CD14-positive monocyte (primary cell): ENCODE results near the gene WDR74. TPM values are rescaled to one million over a fixed set of nuclear protein-coding genes. Genes with fewer than 3 reads are reported as not detected.
"Not testable (repeated sequence)": the region's sequence is repeated elsewhere in the genome, so short reads cannot be mapped to it uniquely, and the experiment has no call there.

ENCODE experiments used
- DNase-seq, 3 donors: peaks; one replicate each; pipeline ENCODE4 v3.0.0-alpha.2; 2011 to 2022
- H2AFZ ChIP-seq: 2 replicates; pipeline ENCODE4 v1.6.0; 2012; ENCODE audit warnings: mild to moderate bottlenecking, low read depth, low read length, inconsistent platforms; ENCODE audit not compliant: insufficient read depth, poor library complexity, severe bottlenecking
- H3K27ac ChIP-seq, 2 donors: 1 replicate in 1 of 2; 2 replicates in 1 of 2; pipeline ENCODE4 v1.5.1; 2012 to 2013; ENCODE audit warnings: low read length in 2 of 2, control low read depth in 1 of 2, inconsistent platforms in 1 of 2, low read depth in 1 of 2, mild to moderate bottlenecking in 1 of 2
- H3K27me3 ChIP-seq, 2 donors: one replicate each; pipeline versions ENCODE4 v1.6.0 to v1.6.1; 2011 to 2013; ENCODE audit warnings: low read length in 2 of 2; ENCODE audit not compliant: control insufficient read depth in 2 of 2, insufficient read depth in 2 of 2
- H3K36me3 ChIP-seq, 2 donors: replicated peaks in 1 of 2; 1 replicate in 1 of 2; 2 replicates in 1 of 2; pipeline versions ENCODE4 v1.5.1 to v1.6.1; 2012 to 2013; ENCODE audit warnings: low read length in 2 of 2, control low read depth in 1 of 2, inconsistent platforms in 1 of 2, mild to moderate bottlenecking in 1 of 2; ENCODE audit not compliant: insufficient read depth in 2 of 2, control insufficient read depth in 1 of 2
- H3K4me1 ChIP-seq, 2 donors: 1 replicate in 1 of 2; 2 replicates in 1 of 2; pipeline versions ENCODE4 v1.5.1 to v1.6.1; 2012 to 2013; ENCODE audit warnings: low read length in 2 of 2, control low read depth in 1 of 2, inconsistent platforms in 1 of 2, mild to moderate bottlenecking in 1 of 2, moderate library complexity in 1 of 2; ENCODE audit not compliant: insufficient read depth in 2 of 2, control insufficient read depth in 1 of 2
- H3K4me2 ChIP-seq: replicated peaks from 2 replicates; pipeline ENCODE3; 2012; ENCODE audit warnings: low read length, moderate library complexity, mild to moderate bottlenecking; ENCODE audit not compliant: poor library complexity, severe bottlenecking; ENCODE audit errors: extremely low read depth
- H3K4me3 ChIP-seq, 3 experiments: fragments of 200-600 bp in 1 of 3; sonication (generic) in 1 of 3; replicated peaks in 1 of 3; 1 replicate in 2 of 3; 2 replicates in 1 of 3; pipeline ENCODE4 v1.5.1; 2011 to 2013; ENCODE audit warnings: low read length in 3 of 3, mild to moderate bottlenecking in 3 of 3, control low read depth in 2 of 3, low read depth in 2 of 3, inconsistent platforms in 1 of 3, moderate library complexity in 1 of 3
- H3K79me2 ChIP-seq: 2 replicates; pipeline ENCODE4 v1.6.0; 2012; ENCODE audit warnings: mild to moderate bottlenecking, control low read depth, inconsistent platforms, low read length, moderate library complexity; ENCODE audit not compliant: insufficient read depth
- H3K9ac ChIP-seq: 2 replicates; pipeline ENCODE4 v1.6.0; 2017; ENCODE audit warnings: low read length, mild to moderate bottlenecking; ENCODE audit not compliant: insufficient read depth, poor library complexity, severe bottlenecking
- H3K9me3 ChIP-seq, 2 donors: replicated peaks in 1 of 2; 1 replicate in 1 of 2; 2 replicates in 1 of 2; pipeline versions ENCODE4 v1.5.1 to v1.6.1; 2012 to 2013; ENCODE audit warnings: low read length in 2 of 2, control low read depth in 1 of 2; ENCODE audit not compliant: control insufficient read depth in 1 of 2, insufficient read depth in 1 of 2
- H4K20me1 ChIP-seq: 2 replicates; pipeline ENCODE4 v1.6.0; 2012; ENCODE audit warnings: mild to moderate bottlenecking, low read length, control low read depth, moderate library complexity; ENCODE audit not compliant: insufficient read depth
- H3K27ac Mint-ChIP-seq, 7 donors: one replicate each; pipeline ENCODE4 v1.8.0; 2020; ENCODE audit warnings: mild to moderate bottlenecking in 7 of 7, mixed read lengths in 7 of 7, moderate library complexity in 6 of 7, inconsistent platforms in 2 of 7
- H3K27me3 Mint-ChIP-seq, 3 donors: one replicate each; pipeline ENCODE4 v1.8.0; 2021 to 2022; ENCODE audit warnings: low read depth in 3 of 3, mild to moderate bottlenecking in 3 of 3, mixed read lengths in 3 of 3, moderate library complexity in 3 of 3, inconsistent platforms in 1 of 3
- H3K36me3 Mint-ChIP-seq, 2 donors: one replicate each; pipeline ENCODE4 v1.8.0; 2020; ENCODE audit warnings: mixed read lengths in 2 of 2, inconsistent platforms in 1 of 2, mild to moderate bottlenecking in 1 of 2
- H3K4me1 Mint-ChIP-seq: one replicate; pipeline ENCODE4 v1.8.0; 2020; ENCODE audit warnings: mild to moderate bottlenecking, mixed read lengths
- H3K4me3 Mint-ChIP-seq, 2 donors: one replicate each; pipeline ENCODE4 v1.8.0; 2020; ENCODE audit warnings: mild to moderate bottlenecking in 2 of 2, mixed read lengths in 2 of 2, moderate library complexity in 1 of 2
- H3K9me3 Mint-ChIP-seq, 7 donors: one replicate each; pipeline ENCODE4 v1.8.0; 2020 to 2022; ENCODE audit warnings: mixed read lengths in 7 of 7, mild to moderate bottlenecking in 6 of 7, moderate library complexity in 6 of 7, inconsistent platforms in 2 of 7
- WGBS: methylation state at CpG from one replicate; pipeline ENCODE4 v1.1.5; 2013; ENCODE audit warnings: missing lambda C conversion rate; ENCODE audit not compliant: insufficient coverage; 5-methylcytosine and 5-hydroxymethylcytosine counted together
- intact Hi-C, 2 donors: fragments of 100-400 bp; cut with micrococcal nuclease; formaldehyde crosslinking; loops; one replicate each; pipeline versions ENCODE4 v1.15.0 to v1.15.1; 2023
- polyA plus RNA-seq, 3 donors: library from polyadenylated mRNA; depleted of rRNA in 1 of 3; unstranded in 2 of 3; stranded (reverse) in 1 of 3; fragments of 300-500 nt in 2 of 3; fragments of >200 nt in 1 of 3; fragmentation: Illumina TruSeq in 2 of 3; gene quantifications; 1 replicate in 2 of 3; 2 replicates in 1 of 3; pipeline ENCODE4 v1.2.3, GENCODE V29; 2012 to 2021
- TF ChIP-seq, protein P1 (sequence below): fragments of 200-600 bp; IDR thresholded peaks from one replicate; pipeline ENCODE4 v1.8.0; 2022; ENCODE audit warnings: antibody characterized with exemption, mild to moderate bottlenecking

Gene WDR74
- polyA plus RNA-seq, 3 donors = 14.2 to 52.5 (median 18.4) TPM

DNA sequence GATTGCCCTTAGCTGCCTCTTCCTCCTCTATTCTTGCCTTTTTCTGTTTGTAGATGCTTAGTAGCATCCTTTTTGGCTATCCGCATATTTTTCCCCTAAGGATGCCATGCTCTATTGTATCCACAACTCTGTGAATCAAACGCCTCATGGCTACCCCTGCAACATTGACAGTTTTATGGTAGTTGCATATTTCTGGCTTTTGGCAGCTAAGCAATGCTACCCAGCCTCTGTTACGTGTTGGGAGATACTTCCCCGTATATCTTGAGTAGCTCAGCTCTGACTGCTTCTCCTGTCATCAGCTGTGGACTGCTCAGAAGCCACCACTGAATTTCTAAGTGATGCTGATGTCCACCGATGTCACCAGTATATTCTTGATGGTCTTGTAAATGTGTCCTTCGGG is 26.2 kb upstream of the WDR74 start:
- peaks cover 11% of the 10 kb centered on the region for H3K79me2 ChIP-seq
- Mint-ChIP-seq H3K36me3 (peaks cover 2% of the 10 kb centered on the region in 2 donors), H3K27me3 (no peaks in the 10 kb centered on the region), H3K9me3 (no peaks in the 10 kb centered on the region), H3K4me3 (no peak overlapping the region), H3K27ac (no peak overlapping the region), H3K4me1 (peaks cover 6% of the 10 kb centered on the region)
- no peak overlapping the region for H2AFZ ChIP-seq
- H3K9ac ChIP-seq = no peak overlapping the region
- H3K9me3 ChIP-seq = no peaks in the 10 kb centered on the region
- H3K4me3 ChIP-seq = no peak overlapping the region
- no CpG with 5 or more reads among the region's 6 CpGs for WGBS
- H3K27ac ChIP-seq = no peak overlapping the region
- no peaks in the 10 kb centered on the region for H3K36me3 ChIP-seq
- no peaks in the 10 kb centered on the region for H4K20me1 ChIP-seq
- TF ChIP-seq, protein P1, sequence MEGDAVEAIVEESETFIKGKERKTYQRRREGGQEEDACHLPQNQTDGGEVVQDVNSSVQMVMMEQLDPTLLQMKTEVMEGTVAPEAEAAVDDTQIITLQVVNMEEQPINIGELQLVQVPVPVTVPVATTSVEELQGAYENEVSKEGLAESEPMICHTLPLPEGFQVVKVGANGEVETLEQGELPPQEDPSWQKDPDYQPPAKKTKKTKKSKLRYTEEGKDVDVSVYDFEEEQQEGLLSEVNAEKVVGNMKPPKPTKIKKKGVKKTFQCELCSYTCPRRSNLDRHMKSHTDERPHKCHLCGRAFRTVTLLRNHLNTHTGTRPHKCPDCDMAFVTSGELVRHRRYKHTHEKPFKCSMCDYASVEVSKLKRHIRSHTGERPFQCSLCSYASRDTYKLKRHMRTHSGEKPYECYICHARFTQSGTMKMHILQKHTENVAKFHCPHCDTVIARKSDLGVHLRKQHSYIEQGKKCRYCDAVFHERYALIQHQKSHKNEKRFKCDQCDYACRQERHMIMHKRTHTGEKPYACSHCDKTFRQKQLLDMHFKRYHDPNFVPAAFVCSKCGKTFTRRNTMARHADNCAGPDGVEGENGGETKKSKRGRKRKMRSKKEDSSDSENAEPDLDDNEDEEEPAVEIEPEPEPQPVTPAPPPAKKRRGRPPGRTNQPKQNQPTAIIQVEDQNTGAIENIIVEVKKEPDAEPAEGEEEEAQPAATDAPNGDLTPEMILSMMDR = no peak
- no peak for DNase-seq
- no peaks in the 10 kb centered on the region for H3K27me3 ChIP-seq
- H3K4me1 ChIP-seq = no peaks in the 10 kb centered on the region
- intact Hi-C loops = loop anchor here in 1 of 2 donors (10.0 kb wide), 1 partner anchor 271 kb away; the partner anchor contains the start of gene TUT1
- H3K4me2 ChIP-seq = no peak overlapping the region

DNA sequence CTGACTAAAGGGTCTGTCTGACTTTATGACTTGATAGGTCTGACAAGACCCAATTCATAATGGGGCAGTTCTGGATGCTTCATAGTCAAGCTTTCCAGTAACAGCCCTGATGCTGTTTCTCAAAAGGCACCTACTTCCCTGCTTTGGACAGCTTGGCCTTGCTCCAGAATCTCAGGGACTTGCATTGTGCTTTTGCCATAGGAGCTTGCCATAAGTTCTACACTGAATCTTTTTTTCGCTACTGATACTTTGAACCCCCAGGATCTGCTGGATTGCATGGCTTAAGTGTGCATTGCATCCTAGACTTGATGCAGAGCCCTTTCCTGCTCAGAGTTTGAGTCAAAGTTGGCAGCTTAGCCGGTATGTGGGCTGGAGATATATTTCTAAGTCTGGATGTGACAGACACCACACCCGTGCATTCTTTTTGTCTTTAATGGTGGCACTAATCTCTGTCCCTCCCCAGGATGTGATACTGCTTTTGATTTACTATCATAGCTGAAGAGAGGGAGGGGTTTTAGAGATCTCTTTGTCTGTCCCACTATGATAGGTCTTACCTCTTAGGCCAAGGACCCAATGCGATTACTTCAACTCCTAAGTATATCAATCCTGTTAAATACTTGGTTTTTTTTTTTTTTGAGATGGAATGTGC is 24.4 kb upstream of the WDR74 start:
- Histone ChIP-seq H3K4me2 (no peak overlapping the region), H3K27me3 (no peaks in the 10 kb centered on the region), H3K79me2 (peaks cover 11% of the 10 kb centered on the region), H3K9me3 (no peaks in the 10 kb centered on the region), H3K27ac (no peak overlapping the region), H3K4me3 (no peak overlapping the region), H3K9ac (no peak overlapping the region), H3K36me3 (no peaks in the 10 kb centered on the region), H2AFZ (no peak overlapping the region), H4K20me1 (no peaks in the 10 kb centered on the region), H3K4me1 (no peaks in the 10 kb centered on the region)
- WGBS = 100% methylated on average over 1 of the region's 4 CpGs
- no peaks in the 10 kb centered on the region for H3K27me3 Mint-ChIP-seq
- H3K4me1 Mint-ChIP-seq = peaks cover 6% of the 10 kb centered on the region
- no peak overlapping the region for H3K27ac Mint-ChIP-seq
- H3K4me3 Mint-ChIP-seq = no peak overlapping the region
- peaks cover 2% of the 10 kb centered on the region in 2 donors for H3K36me3 Mint-ChIP-seq
- H3K9me3 Mint-ChIP-seq = no peaks in the 10 kb centered on the region
- intact Hi-C loops = loop anchor here (2.0 to 10.0 kb wide), 3 partner anchors 77 to 269 kb away; partner anchors contain the start of genes TMEM179B (in 2 of the 2) and TUT1 (in 1 of the 2)
- no peak for DNase-seq
- TF ChIP-seq, protein P1 = no peak

DNA sequence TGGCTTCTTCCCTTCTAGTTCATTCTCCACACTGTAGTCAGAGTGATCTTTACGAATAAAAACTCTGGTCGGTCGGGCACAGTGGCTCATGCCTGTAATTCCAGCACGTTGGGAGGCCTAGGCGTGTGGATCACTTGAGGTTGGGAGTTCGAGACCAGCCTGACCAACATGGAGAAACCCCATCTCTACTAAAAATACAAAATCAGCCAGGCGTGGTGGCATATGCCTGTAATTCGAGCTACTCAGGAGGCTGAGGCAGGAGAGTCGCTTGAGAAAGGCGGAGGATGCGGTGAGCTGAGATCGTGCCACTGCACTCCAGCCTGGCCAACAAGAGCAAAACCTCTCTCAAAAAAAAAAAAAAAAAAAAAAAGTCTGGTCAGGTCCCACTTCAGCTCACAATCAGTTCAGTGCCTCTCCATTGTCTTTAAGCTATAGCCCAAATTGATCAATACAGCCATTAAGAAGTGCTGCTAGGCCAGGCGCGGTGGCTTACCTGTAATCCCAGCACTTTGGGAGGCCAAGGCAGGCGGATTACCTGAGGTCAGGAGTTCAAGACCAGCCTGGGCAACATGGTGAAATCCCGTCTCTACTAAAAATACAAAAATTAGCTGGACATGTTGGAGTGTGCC is 22.3 kb upstream of the WDR74 start:
- not testable (repeated sequence) for H3K4me3 ChIP-seq, H3K9me3 ChIP-seq, H3K36me3 ChIP-seq, H3K9ac ChIP-seq, H3K27me3 Mint-ChIP-seq, H2AFZ ChIP-seq, H3K27ac ChIP-seq, H3K27me3 ChIP-seq, H3K36me3 Mint-ChIP-seq, H3K4me2 ChIP-seq, H3K9me3 Mint-ChIP-seq, DNase-seq, H4K20me1 ChIP-seq, H3K4me3 Mint-ChIP-seq, H3K27ac Mint-ChIP-seq
- H3K4me1 ChIP-seq = peaks cover 7 to 12% of the 10 kb centered on the region in 2 donors
- peaks cover 19% of the 10 kb centered on the region for H3K4me1 Mint-ChIP-seq
- 97% methylated on average over 7 of the region's 16 CpGs for WGBS
- peaks cover 28% of the 10 kb centered on the region for H3K79me2 ChIP-seq
- intact Hi-C loops = loop anchor here (2.0 to 10.0 kb wide), 3 partner anchors 74 to 267 kb away; partner anchors contain the start of genes TMEM179B (in 2 of the 2) and TUT1 (in 1 of the 2)
